ENCODE results near the gene CCL19. TPM values are rescaled to one million over a fixed set of nuclear protein-coding genes. Genes with fewer than 3 reads are reported as not detected.

The CCL19 gene
- total and polyA plus RNA-seq, 2 of the 8 experiments (the other 6 are each of a cell fraction or from before 2014, with no cell fraction given): not detected

- CTCF ChIA-PET (ENCODE audit: partially characterized antibody): interaction anchor here (2.1 kb wide), 1 partner anchor 20 kb away, joined by 9 read pairs; no protein-coding TSS in a partner anchor
- no peak overlapping the region for H2AFZ ChIP-seq (ENCODE audit: low read length)
Observed at GRCh38 chr9:34694811-34695210, 3.7 kb upstream of the CCL19 start.

More at GRCh38 chr9:34694811-34695210, 3.7 kb upstream of the CCL19 start:
- Histone ChIP-seq H3K23me2 (ENCODE audit: low read depth, low read length) (no peaks in the 10 kb centered on the region; the same call in 1 of the 2 replicates), H3K23ac (ENCODE audit: insufficient read length) (no peak overlapping the region), H3K4me1 (replicated peaks in 1 of 4; ENCODE audit: control insufficient read depth in 3 of 4, insufficient read depth in 4 of 4, low read length in 3 of 4) (no peaks in the 10 kb centered on the region; a peak in 1 of 7 replicates), H3K79me2 (ENCODE audit: control insufficient read depth in 1 of 2, insufficient read depth in 2 of 2, low read length in 2 of 2) (no peaks in the 10 kb centered on the region), H3K4ac (replicated peaks; ENCODE audit: insufficient read length, low read depth, low read length) (no peak overlapping the region), H3K4me3 (ENCODE audit: extremely low read depth in 1 of 4, insufficient read depth in 2 of 4, low read depth in 3 of 4, low read length in 4 of 4) (no peak overlapping the region), H3K56ac (replicated peaks; ENCODE audit: insufficient read length, low read depth, low read length) (no peak overlapping the region), H3K36me3 (ENCODE audit: control insufficient read depth in 2 of 4, insufficient read depth in 4 of 4, low read length in 3 of 4) (no peaks in the 10 kb centered on the region), H3K79me1 (ENCODE audit: low read depth, low read length) (no peaks in the 10 kb centered on the region), H2BK12ac (ENCODE audit: low read depth, low read length) (no peak overlapping the region), H2AK5ac (ENCODE audit: low read depth, low read length) (no peak overlapping the region), H3K9ac (replicated peaks in 1 of 4; ENCODE audit: extremely low read depth in 1 of 4, low read depth in 3 of 4, low read length in 3 of 4) (no peak overlapping the region), H4K5ac (ENCODE audit: insufficient read length, low read depth, low read length) (no peak overlapping the region), H2BK5ac (ENCODE audit: low read depth, low read length) (no peak overlapping the region), H3K27me3 (replicated peaks in 1 of 4; ENCODE audit: control insufficient read depth in 3 of 4, extremely low read depth in 1 of 4, insufficient read depth in 3 of 4, low read length in 3 of 4) (peaks cover 0 to 10% (median 4%) of the 10 kb centered on the region in 4 experiments; a peak in 4 of 7 replicates), H2BK20ac (ENCODE audit: low read length) (no peak overlapping the region), H3K14ac (ENCODE audit: insufficient read length) (no peak overlapping the region), H4K91ac (replicated peaks; ENCODE audit: insufficient read length, low read length) (no peak overlapping the region), H3K4me2 (ENCODE audit: insufficient read depth in 1 of 2, low read depth in 2 of 2, low read length in 2 of 2) (no peak overlapping the region), H3K9me3 (ENCODE audit: insufficient read depth in 2 of 2, low read depth in 1 of 2, low read length in 1 of 2) (no peaks in the 10 kb centered on the region), H3K27ac (ENCODE audit: low read depth, low read length) (no peak overlapping the region), H2BK15ac (ENCODE audit: low read length) (no peak overlapping the region), H4K20me1 (replicated peaks in 1 of 2; ENCODE audit: control insufficient read depth in 1 of 2, insufficient read depth in 2 of 2, low read length in 2 of 2) (no peaks in the 10 kb centered on the region), H4K8ac (ENCODE audit: extremely low read depth, insufficient read depth, low read length) (no peak overlapping the region), H3K18ac (ENCODE audit: extremely low read depth, low read length) (no peak overlapping the region), H2BK120ac (replicated peaks; ENCODE audit: low read depth, low read length) (no peak overlapping the region)
- FAIRE-seq (no peak), DNase-seq (ENCODE audit: low read depth in 1 of 2, low spot score in 2 of 2) (no peak)
- POLR2A ChIA-PET (ENCODE audit: partially characterized antibody): no interaction called here
- TF ChIP-seq CEBPB (IDR thresholded peaks at IDR 0.05; ENCODE audit: low read depth, low read length) (no peak), SIRT6 (IDR thresholded peaks at IDR 0.05; ENCODE audit: low read length) (no peak), KDM1A (IDR thresholded peaks at IDR 0.05; ENCODE audit: borderline replicate concordance, low read length) (no peak), SIN3A (conservative IDR thresholded peaks at IDR 0.05 in 1 of 2, IDR thresholded peaks at IDR 0.05 in 1 of 2; ENCODE audit: low read depth in 1 of 2, low read length in 2 of 2) (no peak), TAF7 (optimal IDR thresholded peaks at IDR 0.05; ENCODE audit: borderline replicate concordance, low read depth, low read length) (no peak), EGR1 (IDR thresholded peaks at IDR 0.05; ENCODE audit: borderline replicate concordance, low read depth, low read length) (no peak), FOSL1 (IDR thresholded peaks at IDR 0.05; ENCODE audit: insufficient read depth, low read depth, low read length) (no peak), SRF (IDR thresholded peaks at IDR 0.05; ENCODE audit: low read depth, low read length) (no peak), TCF12 (IDR thresholded peaks at IDR 0.05; ENCODE audit: low read depth, low read length) (no peak), KDM5A (IDR thresholded peaks at IDR 0.05; ENCODE audit: low read length) (no peak), SAP30 (IDR thresholded peaks at IDR 0.05; ENCODE audit: insufficient read depth, insufficient replicate concordance, low read length) (no peak), RXRA (IDR thresholded peaks at IDR 0.05; ENCODE audit: insufficient read depth, low read depth, low read length) (no peak)
